Measurements from ENCODE around the gene DOK6.

Gene DOK6

DNA sequence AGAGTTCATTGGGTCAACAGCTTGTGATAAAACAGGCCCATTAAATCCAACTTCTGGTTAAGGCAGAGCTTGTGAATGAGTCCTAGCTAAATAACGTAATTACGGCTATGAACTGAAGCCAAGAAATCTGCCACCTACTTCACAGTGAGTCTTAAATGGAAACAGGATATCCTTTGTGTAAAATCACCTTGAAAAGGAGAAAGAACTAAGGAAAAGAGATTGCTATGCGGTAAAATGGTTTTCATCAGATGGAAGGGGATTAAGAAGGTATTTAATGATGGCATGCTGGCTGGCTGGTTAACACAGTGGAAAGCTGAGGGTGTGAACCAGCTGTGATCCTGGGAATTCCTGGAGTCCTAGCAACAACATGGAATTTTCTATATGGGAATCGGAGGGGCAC lies 156.6 kb downstream of the DOK6 start:
- no peak for DNase-seq

DNA sequence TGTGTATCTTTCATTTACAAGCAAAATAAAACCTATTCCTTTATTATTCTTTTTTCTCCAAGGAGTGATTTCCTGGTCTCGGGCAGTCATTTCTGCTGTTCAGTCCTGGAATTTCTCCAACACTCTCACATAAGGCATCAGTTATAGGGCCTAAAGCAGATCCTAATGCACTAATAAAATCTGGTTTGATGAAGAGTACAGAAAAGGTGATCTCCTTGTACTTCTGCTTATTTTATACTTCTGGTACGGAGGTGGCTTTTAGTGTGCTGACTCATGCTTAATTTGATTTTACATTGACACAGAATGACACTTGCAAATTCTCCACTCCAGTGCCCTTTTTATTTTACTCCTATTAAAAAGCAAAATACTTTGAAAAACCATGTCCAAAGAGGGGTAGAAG lies 157.4 kb downstream of the DOK6 start:
- no peak for DNase-seq

DNA sequence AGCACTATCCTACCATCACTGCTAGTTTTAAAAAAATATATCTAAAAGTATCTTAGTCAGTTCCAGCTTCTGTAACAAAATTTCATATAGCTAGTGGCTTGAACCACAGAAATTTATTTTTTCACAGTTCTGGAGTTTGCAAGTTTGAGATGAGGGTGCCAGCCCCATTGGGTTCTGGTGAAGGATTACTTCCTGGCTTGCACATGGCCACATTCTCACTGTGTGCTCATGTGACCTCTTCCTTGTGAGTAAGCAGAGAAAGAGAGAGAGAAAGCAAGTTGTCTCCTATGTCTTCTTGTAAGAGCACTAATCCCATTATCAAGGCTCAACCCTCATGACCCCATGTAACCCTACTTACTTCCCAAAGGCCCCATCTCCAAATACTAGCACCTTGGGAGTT lies 158.9 kb downstream of the DOK6 start:
- DNase-seq: no peak

DNA sequence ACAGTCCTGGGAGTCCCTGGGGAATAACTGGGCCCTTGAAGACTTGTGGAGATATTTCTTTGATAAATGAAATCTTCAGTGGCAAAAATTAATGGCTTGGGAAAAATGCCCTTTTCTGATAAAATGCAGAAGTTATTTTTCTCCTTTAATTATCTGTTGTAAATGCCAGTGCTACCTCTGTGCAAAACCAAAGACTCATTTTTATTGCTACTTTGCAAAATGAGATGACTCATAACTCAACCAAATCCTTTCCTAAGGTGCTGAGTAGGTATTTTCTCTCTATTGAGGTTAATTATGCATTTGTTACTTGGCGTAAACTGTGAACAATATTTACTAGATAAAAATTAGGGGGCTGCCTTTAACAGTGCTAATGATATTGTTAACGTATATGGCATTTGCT lies 163.9 kb downstream of the DOK6 start:
- DNase-seq: no peak

- no peak for DNase-seq
Measured at GRCh38 chr18:69567813-69568488, 167.3 kb downstream of the DOK6 start.

- DNase-seq: no peak
Measured at GRCh38 chr18:69569133-69569532, 168.4 kb downstream of the DOK6 start.

DNA sequence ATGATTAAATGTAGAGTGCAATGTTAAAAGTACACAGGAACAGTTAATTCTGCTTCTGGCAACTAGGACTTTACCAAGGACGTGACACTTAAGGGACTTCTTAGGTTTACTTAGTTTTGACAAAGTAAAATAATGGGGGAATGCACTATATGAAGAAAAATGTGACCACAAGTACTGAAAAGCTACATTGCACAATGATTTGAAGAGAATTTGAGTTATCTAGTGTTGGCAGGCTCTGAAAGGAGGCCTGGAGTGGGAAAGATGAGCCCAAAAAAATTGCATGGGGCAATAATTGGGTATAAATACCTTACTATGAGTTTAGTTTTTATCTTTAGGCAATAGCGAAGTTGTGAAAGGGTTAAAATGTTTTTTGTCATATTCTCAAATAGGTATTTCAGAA lies 173.7 kb downstream of the DOK6 start:
- DNase-seq: no peak

DNA sequence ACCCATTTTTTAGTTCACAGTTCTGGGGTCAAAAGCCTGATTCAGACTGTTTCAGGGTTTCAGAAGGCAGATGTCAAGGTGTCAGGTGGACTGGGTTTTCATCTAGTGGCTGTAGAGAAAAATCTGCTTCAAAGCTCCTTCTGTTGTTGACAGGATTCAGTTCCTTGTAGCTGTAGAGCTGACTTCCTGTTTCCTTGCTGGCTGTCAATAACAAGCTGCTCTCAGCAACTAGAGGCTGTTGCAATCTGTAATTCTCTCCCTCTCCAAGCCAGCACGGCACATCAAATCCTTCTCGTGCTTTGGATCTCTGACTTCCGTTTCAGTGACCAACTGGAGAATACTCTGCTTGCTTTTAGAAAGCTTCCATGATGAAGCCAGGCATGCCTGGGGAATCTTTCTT lies 179.4 kb downstream of the DOK6 start:
- DNase-seq: no peak

- DNase-seq: no peak
Measured at GRCh38 chr18:69584429-69584828, 183.7 kb downstream of the DOK6 start.

- DNase-seq: no peak
Measured at GRCh38 chr18:69585696-69586095, 185.0 kb downstream of the DOK6 start.

DNA sequence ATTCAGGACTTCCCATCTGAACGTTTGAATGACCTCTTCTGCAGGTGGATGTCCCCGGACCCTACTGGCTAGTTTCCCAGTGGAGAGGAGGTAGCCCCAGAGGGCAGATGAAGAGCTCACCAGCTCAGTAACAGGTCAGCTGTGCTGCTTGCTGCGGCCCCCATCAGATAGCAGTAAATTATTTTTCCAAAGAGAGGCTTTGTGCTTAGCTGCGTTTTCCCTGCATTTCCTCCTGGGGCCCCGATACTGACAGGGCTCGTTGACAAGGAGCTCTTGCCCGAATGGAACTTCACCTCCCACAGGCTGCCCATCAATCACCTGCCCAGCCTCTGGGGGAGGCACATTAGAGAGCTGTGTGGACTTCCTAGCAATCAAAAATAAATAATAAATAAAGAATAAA lies 185.8 kb downstream of the DOK6 start:
- no peak for DNase-seq

- DNase-seq: no peak
Measured at GRCh38 chr18:69588301-69588700, 187.6 kb downstream of the DOK6 start.

- DNase-seq: peak; percentile 1
Measured at GRCh38 chr18:69590150-69590549, 189.5 kb downstream of the DOK6 start.

DNA sequence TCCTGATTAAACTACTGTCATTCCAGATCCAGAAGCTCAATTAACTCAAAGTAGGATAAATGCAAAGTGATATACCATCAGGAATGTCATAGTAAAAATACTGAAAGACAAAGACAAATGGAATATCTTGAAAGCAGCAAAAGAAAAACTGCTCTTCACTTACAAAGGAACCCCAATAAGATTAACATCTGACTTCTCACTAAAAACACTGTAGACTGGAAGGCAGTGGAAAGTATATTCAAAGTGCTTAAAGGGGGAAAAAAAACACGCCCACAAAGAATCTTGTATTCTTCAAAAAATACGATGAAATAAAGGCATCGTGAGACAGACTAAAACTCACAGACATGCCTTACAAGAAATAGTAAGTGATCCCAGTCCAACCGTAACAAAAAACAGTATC lies 195.7 kb downstream of the DOK6 start:
- DNase-seq: no peak

GRCh38 chr18:69597561-69597960 lies 196.9 kb downstream of the DOK6 start:
- no peak for DNase-seq

DNA sequence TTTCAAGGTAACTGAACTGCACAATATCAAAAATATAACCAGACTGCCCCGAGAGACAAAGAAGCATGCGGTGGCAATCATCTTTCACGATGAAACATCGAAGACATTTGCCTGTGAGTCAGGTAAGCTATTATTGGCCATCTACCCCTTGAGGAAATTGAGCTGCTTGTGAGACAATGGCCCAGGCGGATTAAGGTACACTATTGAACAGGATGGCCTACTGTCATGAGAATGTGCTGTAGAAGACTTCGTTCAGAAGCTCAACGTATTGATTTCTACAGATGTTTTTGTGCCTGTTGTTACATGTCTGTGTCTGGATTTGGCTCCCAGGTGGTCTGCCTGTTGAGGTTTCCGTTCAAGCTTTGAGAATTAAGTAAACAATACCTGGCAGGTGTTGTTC lies 198.7 kb downstream of the DOK6 start:
- DNase-seq: no peak

DNA sequence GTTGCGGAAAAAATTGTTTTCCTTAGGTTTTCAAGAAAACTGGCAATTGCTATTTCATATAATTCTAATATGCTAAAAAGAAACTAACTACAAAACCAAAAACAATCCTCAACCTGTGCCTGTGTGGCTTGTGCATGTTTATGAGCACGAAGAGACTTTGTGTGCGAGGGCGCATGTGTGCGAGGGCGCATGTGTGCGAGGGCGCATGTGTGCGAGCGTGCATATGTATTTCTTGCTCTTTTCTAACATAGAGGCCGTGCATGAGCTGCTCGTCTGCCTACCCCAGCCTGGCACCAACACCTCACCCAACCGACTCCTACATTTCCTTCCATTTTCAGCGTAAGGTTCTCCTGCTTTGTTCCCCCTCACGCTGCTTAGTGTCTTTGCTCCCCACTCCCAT lies 211.6 kb downstream of the DOK6 start:
- DNase-seq: no peak

DNA sequence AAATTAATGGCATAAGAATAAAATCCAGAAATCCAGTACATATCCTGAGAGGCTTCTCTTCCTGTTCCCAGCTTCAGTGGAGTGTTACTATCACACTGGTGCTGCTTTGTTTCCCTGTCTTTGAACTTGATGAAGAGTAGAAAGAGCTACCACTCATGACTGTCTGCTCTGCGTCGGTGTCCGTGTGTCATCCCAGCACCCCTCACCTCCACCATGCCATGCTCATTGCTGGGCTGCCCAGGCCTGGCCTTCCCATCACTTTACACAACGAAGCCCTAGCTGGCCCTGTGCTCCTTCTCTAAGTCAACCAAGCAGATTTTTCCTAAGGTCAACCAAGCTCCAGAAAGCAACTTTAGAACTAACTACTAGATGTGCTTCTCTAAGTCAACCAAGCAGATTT lies 215.4 kb downstream of the DOK6 start:
- no peak for DNase-seq

- no peak for DNase-seq
Measured at GRCh38 chr18:69617408-69617807, 216.7 kb downstream of the DOK6 start.

- DNase-seq: no peak
Measured at GRCh38 chr18:69617888-69618287, 217.2 kb downstream of the DOK6 start.

- no peak for DNase-seq
Measured at GRCh38 chr18:69622184-69622583, 221.5 kb downstream of the DOK6 start.

GRCh38 chr18:69622961-69623360 lies 222.3 kb downstream of the DOK6 start:
- no peak for DNase-seq

- no peak for DNase-seq
Measured at GRCh38 chr18:69626171-69626570, 225.5 kb downstream of the DOK6 start.

DNA sequence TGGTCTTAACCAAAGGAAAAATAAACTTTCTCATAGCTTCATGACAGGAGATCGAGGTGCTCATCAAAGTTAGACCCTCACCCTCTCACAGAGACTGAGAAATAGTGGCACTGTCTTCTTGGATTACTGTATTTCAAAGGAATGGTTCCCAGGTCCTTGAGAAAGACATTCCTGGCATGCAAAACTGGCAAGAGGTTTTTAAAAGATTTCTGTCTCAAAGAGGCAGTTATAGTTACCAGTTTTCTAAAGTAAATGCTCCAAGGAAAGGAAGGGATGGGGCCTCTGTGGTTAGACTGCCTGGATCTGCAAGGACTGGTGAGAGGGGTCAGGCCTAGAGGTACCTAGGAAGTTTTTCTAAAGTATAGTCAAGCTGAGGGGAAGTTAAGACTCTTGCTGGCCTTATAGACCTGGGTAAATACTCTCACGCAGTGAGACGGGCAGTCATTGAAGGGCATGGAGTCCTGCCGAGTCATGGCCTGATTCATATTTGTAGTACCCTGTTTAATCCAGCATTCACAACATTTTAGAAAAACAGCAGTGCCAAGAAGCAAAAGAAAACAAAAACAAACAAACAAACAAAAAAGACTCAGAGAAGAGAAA lies 226.1 kb downstream of the DOK6 start:
- no peak for DNase-seq

DNA sequence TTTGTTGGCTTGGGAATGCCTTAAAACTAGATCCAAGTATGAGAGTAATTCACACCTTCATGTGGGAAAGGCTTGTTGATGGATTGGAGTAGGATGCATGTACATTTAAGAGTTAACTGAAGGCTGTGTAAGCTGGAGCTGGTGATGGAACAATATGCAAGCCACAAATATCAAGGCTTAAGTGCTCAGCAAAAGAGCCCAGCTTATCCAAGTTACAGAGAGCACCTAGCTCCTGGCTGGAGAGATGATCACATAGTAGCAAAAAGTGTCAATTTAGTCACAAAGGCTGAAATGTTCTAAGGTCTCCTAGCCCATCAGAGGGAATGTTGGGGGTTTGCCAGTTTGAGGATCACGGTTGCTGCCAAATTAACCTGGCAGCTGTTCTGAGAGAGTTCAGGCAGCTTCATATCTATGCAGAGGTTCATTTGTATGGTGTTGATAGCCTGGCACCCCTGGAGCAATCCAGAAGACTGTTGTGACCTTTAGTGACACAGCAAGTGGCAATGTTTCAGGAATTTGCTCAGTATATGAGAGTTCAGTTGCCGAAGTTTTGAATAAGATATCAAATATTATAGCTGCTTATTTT lies 228.2 kb downstream of the DOK6 start:
- no peak for DNase-seq

Measured in HCEC 1CT (cell line).